Jurkat, Clone E6-1 (cell line): ENCODE measurements around the gene LEFTY2.
"Not testable (repeated sequence)": the region's sequence is repeated elsewhere in the genome, so short reads cannot be mapped to it uniquely, and the experiment has no call there.

ENCODE experiments used
- DNase-seq: peaks from one replicate; pipeline ENCODE4 v3.0.0-alpha.2; 2011; ENCODE audit warnings: low read depth, low spot score
- H3K4me3 ChIP-seq: 2 replicates; pipeline ENCODE4 v1.5.1; 2011; ENCODE audit warnings: mild to moderate bottlenecking, low read length, control low read depth, moderate library complexity

LEFTY2 gene

DNA sequence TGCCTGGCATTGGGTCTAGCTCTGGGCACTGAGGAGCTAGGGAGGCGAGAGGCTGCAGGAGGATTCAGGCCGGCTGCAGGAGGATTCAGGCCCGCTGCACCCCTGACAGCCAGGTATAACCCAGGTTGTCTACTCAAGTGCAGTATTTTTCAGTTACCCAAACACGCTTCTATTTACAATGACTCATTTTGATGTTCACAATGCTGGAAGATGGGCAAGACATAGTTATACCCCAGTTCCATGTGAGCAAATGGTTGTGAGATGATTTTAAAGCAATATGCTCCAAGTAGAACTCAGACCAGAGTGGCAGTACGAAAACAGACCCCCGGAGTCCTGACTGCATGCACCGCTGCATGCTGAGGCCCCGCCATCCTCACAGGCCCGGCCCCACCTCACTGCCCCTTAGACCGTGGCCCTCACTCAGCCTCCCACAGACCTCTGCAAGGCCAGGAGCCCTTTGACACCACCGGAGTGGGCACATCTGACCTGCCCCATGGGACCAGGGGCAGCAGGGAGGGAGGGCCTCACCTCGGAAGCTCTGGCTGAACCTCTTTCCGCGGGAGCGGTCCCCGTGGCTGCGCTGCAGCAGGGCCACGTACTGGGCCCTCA lies 52.6 kb downstream of the LEFTY2 start:
- H3K4me3 ChIP-seq = no peak overlapping the region
- no peak for DNase-seq

DNA sequence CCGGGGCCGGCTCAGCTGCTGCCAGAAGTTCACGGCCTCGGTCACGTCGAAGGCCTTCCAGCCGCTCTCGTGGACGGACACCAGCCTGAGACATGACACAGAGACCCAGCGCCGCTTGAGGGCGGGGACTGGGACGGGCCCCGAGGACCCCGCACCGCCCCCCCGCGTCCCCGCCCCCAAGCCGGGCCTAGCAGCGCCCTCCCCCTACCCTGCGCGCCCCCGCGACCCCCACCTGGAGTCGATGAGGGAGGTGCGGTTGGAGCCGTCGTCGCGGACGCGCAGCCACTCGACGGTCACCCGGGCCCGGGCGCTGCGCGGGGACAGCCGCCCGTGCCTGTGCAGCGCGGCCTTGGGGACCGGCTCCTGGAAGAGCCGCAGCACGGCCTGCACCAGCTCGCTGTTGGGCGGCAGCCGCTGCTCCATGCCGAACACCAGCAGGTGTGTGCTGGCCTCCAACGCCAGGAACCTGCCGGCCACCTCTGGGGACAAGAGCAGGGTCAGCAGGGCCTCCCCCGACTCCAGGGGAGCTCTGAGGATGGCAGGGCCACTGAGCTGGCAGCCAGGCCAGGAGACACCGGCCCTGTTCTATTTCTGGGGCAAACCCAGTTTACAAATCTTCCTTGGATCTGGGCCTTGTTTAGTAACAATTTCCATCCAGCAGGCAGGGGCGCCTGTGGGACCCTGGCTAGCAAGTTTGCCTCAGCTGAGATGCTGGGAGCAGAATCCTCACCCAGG lies 53.3 kb downstream of the LEFTY2 start:
- not testable (repeated sequence) for H3K4me3 ChIP-seq, DNase-seq

DNA sequence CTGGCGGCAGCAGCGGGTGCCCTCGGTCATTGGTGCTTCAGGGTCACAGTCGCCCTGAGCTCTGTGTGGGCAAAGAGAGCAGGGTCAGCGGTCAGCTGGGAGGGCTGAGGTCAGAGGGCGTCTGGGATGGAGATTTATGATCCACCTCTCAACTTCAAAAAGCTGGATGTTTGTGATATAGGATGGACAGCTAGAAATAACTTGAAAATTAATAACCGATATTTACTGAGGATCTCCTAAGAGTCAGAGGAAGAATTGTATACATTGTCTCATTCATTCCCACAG lies 54.0 kb downstream of the LEFTY2 start:
- no peak overlapping the region for H3K4me3 ChIP-seq
- DNase-seq = no peak
